GM12865 (cell line): ENCODE results near the gene MAML3.

ENCODE experiments used
- DNase-seq: peaks from one replicate; pipeline ENCODE4 v3.0.0; 2010; ENCODE audit warnings: low read depth
- H3K4me3 ChIP-seq: 2 replicates; pipeline ENCODE4 v1.5.1; 2011; ENCODE audit warnings: mild to moderate bottlenecking, low read depth, low read length, control low read depth
- TF ChIP-seq, protein P1 (sequence below): IDR thresholded peaks from 2 replicates; pipeline ENCODE4 v1.5.1; 2011; ENCODE audit warnings: low read length, control low read depth, low read depth, inconsistent platforms; ENCODE audit not compliant: insufficient read depth; ENCODE audit errors: missing control alignments

Gene MAML3

DNA sequence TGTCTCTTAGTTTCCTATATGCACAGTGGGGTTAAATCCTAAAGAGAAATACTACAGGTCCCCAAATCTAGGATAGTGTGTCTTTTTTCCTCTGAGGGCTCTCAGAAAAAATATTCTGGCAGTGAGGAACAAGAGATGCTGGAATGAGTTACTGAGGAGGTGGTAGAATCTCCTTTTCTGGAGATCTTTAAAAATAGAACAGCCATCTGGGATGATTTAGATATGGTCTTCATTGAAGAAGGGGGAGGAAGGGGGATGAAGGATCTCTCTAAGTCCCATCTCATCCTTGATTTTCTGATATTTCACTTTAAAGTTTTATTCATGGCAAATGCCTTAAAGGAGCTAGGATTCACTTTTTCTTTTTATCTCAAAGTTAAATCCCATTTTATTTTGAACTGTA lies 235.0 kb downstream of the MAML3 start:
- H3K4me3 ChIP-seq, result no peak overlapping the region
- TF ChIP-seq, protein P1, sequence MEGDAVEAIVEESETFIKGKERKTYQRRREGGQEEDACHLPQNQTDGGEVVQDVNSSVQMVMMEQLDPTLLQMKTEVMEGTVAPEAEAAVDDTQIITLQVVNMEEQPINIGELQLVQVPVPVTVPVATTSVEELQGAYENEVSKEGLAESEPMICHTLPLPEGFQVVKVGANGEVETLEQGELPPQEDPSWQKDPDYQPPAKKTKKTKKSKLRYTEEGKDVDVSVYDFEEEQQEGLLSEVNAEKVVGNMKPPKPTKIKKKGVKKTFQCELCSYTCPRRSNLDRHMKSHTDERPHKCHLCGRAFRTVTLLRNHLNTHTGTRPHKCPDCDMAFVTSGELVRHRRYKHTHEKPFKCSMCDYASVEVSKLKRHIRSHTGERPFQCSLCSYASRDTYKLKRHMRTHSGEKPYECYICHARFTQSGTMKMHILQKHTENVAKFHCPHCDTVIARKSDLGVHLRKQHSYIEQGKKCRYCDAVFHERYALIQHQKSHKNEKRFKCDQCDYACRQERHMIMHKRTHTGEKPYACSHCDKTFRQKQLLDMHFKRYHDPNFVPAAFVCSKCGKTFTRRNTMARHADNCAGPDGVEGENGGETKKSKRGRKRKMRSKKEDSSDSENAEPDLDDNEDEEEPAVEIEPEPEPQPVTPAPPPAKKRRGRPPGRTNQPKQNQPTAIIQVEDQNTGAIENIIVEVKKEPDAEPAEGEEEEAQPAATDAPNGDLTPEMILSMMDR, result no peak
- no peak for DNase-seq

DNA sequence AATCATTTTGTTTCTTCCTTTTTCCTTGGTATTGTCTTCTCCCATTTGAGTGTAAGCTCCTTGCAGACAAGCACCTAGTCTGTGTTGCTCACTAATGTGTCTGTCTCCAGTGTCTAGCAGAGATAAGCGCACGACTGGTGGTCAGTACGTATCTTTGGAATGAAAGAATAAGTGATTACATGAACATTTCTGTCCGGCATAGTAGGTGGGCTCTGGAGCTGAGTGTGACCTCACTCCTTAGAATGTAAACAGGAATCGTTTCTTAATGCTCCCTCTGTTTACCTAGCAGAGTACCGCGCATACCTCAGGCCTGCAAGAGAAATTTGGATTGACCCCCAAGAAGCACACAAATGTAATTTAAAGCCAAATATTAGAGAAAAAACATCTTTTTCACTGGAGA lies 235.4 kb downstream of the MAML3 start:
- TF ChIP-seq, protein P1, result no peak
- no peak overlapping the region for H3K4me3 ChIP-seq
- DNase-seq, result no peak

DNA sequence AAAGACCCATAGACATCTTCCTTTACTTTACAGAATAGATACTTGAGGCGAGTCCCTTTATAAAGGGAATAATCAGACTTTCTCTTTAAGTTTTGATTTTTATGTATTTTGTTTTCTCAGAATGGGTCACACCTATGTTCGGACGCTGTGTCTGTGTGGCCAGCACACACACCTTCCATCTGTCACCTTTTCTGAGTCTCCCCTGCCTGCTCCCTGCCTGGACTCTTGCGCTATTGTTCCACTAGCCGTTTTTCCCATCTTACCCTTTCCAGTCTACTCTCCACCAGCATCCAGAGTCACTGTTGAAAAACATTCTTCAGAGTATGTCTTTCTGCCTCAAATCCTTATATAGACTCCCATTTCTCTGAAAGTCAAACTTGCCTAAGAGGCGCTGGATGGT lies 236.1 kb downstream of the MAML3 start:
- TF ChIP-seq, protein P1, result no peak
- no peak for DNase-seq

DNA sequence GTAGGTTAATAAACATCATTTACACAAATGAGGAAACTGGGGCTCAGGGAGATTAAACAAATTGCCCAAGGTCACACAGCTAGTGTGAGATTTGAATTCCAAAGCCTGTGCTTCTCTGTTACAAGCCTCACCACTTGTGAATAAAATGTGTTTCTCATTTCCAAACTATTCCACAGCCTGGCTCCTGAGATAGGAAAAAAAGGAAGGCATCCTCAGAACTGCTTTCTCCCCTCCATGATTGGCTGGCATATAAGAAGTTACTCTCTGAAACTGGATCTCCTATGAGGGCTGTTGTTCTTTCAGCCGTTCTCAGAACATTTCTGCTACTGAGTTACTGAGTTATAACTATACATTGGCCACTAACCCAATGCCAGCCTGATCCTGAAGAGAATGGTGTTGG lies 237.9 kb downstream of the MAML3 start:
- no peak for DNase-seq
- TF ChIP-seq, protein P1, result no peak
- no peak overlapping the region for H3K4me3 ChIP-seq

More for the DNA sequence above, 236.1 kb downstream of the MAML3 start:
- no peak overlapping the region for H3K4me3 ChIP-seq

DNA sequence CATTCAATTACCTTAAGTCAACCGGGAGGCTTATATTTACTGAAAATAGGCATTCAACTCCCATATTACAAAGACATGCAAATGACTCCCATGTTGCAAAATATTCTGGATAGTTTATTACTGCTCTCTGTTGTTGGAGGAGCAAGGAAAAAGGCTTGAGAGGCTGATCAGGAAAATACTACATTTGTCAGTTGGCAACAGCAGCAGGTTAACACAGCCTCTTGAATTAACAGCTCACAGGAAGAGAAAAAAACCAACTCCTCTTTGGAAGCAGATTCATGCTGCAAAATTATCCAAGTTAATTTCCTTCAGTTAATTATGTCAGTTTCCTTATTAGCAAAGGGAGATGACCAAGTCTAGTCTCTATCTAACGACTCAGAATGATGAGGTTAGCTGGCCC lies 238.9 kb downstream of the MAML3 start:
- DNase-seq, result no peak
- no peak overlapping the region for H3K4me3 ChIP-seq
- TF ChIP-seq, protein P1, result no peak

DNA sequence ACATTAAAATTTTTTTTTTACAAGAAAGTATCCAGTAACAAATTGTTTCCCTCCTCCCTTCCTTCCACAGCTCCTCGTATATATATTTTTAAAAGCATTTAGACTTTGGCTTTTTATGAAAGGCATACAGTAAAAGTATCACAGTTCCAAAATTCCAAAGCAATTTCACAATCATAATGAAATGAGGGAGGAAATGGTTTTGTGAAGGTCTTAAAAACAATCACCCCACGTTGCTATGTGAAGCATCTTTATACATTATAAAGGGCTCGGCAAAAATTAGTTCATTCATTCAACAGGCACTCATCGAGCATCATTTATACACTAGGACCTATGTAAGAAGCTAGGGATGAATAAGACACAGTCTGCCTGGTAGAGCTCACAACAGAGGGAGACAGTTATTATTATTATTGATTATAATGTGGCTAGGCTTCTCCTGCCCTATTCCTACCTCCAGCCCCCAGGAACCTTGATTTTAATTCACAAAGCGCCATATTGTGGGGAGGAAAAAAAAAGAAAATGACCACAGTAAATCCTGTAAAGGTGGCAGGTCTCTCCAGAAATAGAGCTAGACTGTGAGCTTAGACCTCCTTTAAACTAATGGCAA lies 239.9 kb downstream of the MAML3 start:
- TF ChIP-seq, protein P1, result no peak
- no peak overlapping the region for H3K4me3 ChIP-seq
- no peak for DNase-seq

DNA sequence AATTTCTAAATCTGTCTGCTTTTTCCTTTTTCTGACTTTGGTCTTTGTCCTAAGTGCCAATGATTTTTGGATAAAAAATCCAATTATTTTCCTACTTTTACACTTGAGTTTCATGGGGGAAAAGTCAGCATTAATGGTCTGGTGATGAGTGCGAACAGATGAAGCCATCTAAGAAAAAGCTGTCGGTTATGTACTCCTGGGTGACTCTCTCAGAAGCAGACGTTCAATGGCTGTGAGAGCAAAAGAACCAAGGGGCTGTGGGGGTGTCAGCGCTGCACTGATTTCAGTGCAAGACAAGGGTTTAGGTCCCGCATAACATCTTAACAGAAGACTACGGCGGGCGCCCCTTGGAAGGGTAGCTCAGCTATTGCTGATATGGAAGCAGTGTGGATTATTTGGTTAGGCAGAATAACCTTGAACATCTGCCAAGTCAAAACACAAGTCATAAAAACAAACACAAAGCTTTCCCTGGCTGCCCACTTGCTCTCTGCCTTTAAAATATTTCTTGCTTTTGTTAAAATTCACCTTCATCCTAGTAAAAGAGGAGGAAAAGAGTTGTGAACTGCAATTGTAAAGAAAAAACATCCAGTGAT lies 240.5 kb downstream of the MAML3 start:
- DNase-seq, result no peak
- TF ChIP-seq, protein P1, result no peak

More for the DNA sequence above, 240.5 kb downstream of the MAML3 start:
- H3K4me3 ChIP-seq, result no peak overlapping the region
